Measurements from ENCODE around the gene MIA3.

DNA sequence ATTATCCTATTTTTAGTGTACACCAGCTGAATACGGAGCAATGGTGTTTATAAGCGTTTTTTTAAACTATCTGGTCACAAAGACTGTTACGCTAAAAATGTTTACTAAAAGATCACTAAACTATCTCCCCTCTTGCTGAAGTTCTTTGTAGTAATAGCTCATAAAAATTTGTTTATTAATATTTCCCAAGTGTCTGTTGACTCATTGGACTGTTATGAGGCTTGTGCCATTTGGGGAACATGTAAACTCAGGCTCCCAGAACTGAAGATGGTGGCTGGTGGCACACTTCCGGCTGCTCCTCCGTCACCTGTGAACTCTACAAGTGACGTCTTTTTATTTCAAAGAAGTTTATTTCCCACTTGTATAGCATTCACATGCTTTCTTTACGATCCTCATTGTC is 48.1 kb downstream of the MIA3 start:
- TF ChIP-seq NR3C1 (CRISPR knock-in tag; IDR thresholded peaks at IDR 0.05) = no peak
- no peak for TF ChIP-seq DDX20 (tag; IDR thresholded peaks at IDR 0.05; ENCODE audit: low read depth)
- no peak for TF ChIP-seq NRF1 (conservative IDR thresholded peaks at IDR 0.05 in 1 of 2, IDR thresholded peaks at IDR 0.05 in 1 of 2)
